Measurements from ENCODE around the gene ATXN7L1.

- TF ChIP-seq CTCF (IDR thresholded peaks at IDR 0.05) (no peak), POLR2A (IDR thresholded peaks at IDR 0.05) (no peak)
Measured at GRCh38 chr7:105892387-105892786, 16.0 kb upstream of the ATXN7L1 start.

Measured in Peyer's patch (tissue), 4 donors.